OCI-LY3 (cell line): ENCODE measurements around the gene LACRT.

Experiments used
- EZH2phosphoT487 ChIP-seq: fragments of 200-600 bp; shearing (Covaris generic); IDR thresholded peaks from 2 replicates; pipeline ENCODE4 v1.6.1; 2018; ENCODE audit warnings: antibody characterized with exemption, mixed run types, low read depth
- TF ChIP-seq, protein P1 (sequence below): fragments of 200-600, 300-600 bp; sonication (generic); IDR thresholded peaks from 2 replicates; pipeline ENCODE4 v1.5.1; 2014; ENCODE audit warnings: antibody characterized with exemption, low read length, low read depth

DNA sequence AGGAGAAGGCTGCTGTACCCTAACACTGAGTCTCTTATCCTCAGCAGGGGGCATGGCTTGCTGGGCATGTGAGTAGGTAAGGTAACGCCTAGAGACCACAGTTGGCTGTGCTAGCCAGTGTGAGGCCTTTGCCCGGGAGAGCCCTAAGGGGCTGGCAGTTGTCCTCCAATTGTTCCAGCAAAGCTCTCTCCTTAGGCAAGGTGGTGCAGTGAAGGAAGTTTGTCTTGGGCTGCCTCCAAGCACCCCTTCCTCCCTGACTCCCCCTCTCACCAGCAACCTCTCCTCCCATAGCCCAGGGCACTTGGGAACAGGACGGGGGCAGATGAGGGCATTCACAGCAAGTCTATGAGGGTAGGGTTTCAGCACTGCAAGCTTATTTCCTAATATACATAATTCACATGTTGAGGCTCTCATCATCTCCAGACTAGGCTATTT, 23.0 kb downstream of the LACRT start:
- TF ChIP-seq, protein P1, sequence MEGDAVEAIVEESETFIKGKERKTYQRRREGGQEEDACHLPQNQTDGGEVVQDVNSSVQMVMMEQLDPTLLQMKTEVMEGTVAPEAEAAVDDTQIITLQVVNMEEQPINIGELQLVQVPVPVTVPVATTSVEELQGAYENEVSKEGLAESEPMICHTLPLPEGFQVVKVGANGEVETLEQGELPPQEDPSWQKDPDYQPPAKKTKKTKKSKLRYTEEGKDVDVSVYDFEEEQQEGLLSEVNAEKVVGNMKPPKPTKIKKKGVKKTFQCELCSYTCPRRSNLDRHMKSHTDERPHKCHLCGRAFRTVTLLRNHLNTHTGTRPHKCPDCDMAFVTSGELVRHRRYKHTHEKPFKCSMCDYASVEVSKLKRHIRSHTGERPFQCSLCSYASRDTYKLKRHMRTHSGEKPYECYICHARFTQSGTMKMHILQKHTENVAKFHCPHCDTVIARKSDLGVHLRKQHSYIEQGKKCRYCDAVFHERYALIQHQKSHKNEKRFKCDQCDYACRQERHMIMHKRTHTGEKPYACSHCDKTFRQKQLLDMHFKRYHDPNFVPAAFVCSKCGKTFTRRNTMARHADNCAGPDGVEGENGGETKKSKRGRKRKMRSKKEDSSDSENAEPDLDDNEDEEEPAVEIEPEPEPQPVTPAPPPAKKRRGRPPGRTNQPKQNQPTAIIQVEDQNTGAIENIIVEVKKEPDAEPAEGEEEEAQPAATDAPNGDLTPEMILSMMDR = no peak
- no peak for TF ChIP-seq EZH2phosphoT487
